Endodermal cell (in vitro differentiated cells): ENCODE results near the gene ELMOD1. TPM values are rescaled to one million over a fixed set of nuclear protein-coding genes. Genes with fewer than 3 reads are reported as not detected.

Experiments
- DNase-seq: peaks from one replicate; pipeline ENCODE4 v3.0.0-alpha.2; 2017
- H3K27ac ChIP-seq: 2 replicates; pipeline ENCODE4 v1.5.1; 2013; ENCODE audit warnings: mild to moderate bottlenecking, low read depth, low read length, moderate library complexity
- H3K27me3 ChIP-seq: 2 replicates; pipeline ENCODE4 v1.6.1; 2013; ENCODE audit warnings: mild to moderate bottlenecking, low read length, moderate library complexity; ENCODE audit not compliant: insufficient read depth, control insufficient read depth, poor library complexity, severe bottlenecking
- H3K36me3 ChIP-seq: 2 replicates; pipeline ENCODE4 v1.7.0; 2013; ENCODE audit warnings: mild to moderate bottlenecking, low read length, moderate library complexity; ENCODE audit not compliant: control insufficient read depth, insufficient read depth
- H3K4me1 ChIP-seq: one replicate; pipeline ENCODE4 v1.7.0; 2013; ENCODE audit warnings: low read length; ENCODE audit not compliant: control insufficient read depth, insufficient read depth
- H3K4me3 ChIP-seq: 2 replicates; pipeline ENCODE4 v1.5.1; 2013; ENCODE audit warnings: mild to moderate bottlenecking, low read length, moderate library complexity
- H3K9ac ChIP-seq: 2 replicates; pipeline ENCODE4 v1.6.1; 2013; ENCODE audit warnings: mild to moderate bottlenecking, low read length, moderate library complexity; ENCODE audit not compliant: poor library complexity, severe bottlenecking; ENCODE audit errors: extremely low read depth
- H3K9me3 ChIP-seq: 2 replicates; pipeline ENCODE4 v1.6.1; 2013; ENCODE audit warnings: mild to moderate bottlenecking, low read length, moderate library complexity; ENCODE audit not compliant: control insufficient read depth
- H3K27ac Mint-ChIP-seq: 2 replicates; pipeline ENCODE4 v1.8.0; 2020; ENCODE audit warnings: mixed read lengths
- H3K27me3 Mint-ChIP-seq: 2 replicates; pipeline ENCODE4 v1.8.0; 2021; ENCODE audit warnings: mild to moderate bottlenecking, mixed read lengths; ENCODE audit not compliant: insufficient read depth
- H3K36me3 Mint-ChIP-seq: 2 replicates; pipeline ENCODE4 v1.8.0; 2020; ENCODE audit warnings: low read depth, mixed read lengths
- H3K4me1 Mint-ChIP-seq: 2 replicates; pipeline ENCODE4 v1.8.0; 2020; ENCODE audit warnings: mixed read lengths
- H3K4me3 Mint-ChIP-seq: 2 replicates; pipeline ENCODE4 v1.8.0; 2020; ENCODE audit warnings: mild to moderate bottlenecking, moderate library complexity, mixed read lengths
- H3K9me3 Mint-ChIP-seq: 2 replicates; pipeline ENCODE4 v1.8.0; 2020; ENCODE audit warnings: mild to moderate bottlenecking, mixed read lengths
- WGBS, 2 experiments: methylation state at CpG; one replicate each; pipeline versions ENCODE4 v1.1.5 to v1.1.7; 2013; ENCODE audit warnings: missing lambda C conversion rate in 2 of 2, mixed read lengths in 1 of 2; ENCODE audit not compliant: insufficient coverage in 1 of 2, insufficient read length in 1 of 2; 5-methylcytosine and 5-hydroxymethylcytosine counted together
- total RNA-seq, 2 donors: library from RNA; stranded (reverse); fragmentation: NEBNext Ultra II Directional in 1 of 2; extraction: Animal tissue kit (Norgen Biotek cat#: 25700) in 1 of 2; gene quantifications; 2 replicates in 1 of 2; 3 replicates in 1 of 2; pipeline ENCODE4 v1.2.1, GENCODE V29; 2021
- TF ChIP-seq, protein P1 (sequence below): fragments of 200-600 bp; sonication (generic); conservative IDR thresholded peaks from 2 replicates; pipeline ENCODE4 v1.5.0; 2021; ENCODE audit warnings: antibody characterized with exemption, mild to moderate bottlenecking

ELMOD1 gene
- total RNA-seq, 2 donors from 2014 or later, result 0.46 to 0.60 TPM

DNA sequence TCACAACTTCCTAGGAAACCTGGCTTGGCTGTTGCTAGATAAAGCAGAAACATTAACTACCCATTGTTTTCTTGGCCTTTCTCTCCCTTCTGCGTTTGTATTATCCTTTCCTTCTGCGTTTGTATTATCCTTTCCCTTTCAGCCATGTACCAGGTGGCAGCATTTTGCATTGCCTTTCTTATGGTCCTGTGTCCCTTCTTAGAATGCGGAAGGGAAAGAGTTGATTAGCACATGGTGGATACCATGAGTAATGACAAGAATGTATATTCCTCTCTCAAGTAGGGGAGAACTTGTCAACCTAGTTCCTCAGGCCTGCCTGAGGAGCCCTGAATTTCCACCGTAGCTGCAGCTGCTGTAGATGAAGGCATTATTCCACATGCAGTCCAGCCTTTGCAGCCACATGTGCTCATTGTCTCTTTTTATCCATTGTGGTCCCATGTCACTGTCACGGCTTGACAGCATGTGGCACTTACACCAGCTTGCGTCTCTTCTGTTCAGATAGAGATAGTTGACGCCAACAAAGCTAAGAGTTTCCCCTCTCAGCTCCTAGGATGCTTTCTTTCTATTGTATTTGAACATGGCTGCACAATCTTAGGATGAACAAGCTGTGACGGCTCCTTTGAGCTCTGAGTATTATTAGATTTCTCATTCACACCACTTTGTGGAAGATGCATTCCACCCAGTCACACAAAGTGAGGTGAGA is 76.1 kb downstream of the ELMOD1 start:
- H3K4me1 Mint-ChIP-seq, result no peaks in the 10 kb centered on the region
- no peak overlapping the region for H3K4me3 Mint-ChIP-seq
- H3K9ac ChIP-seq, result no peak overlapping the region
- no peaks in the 10 kb centered on the region for H3K36me3 ChIP-seq
- H3K27me3 Mint-ChIP-seq, result no peaks in the 10 kb centered on the region
- TF ChIP-seq, protein P1, sequence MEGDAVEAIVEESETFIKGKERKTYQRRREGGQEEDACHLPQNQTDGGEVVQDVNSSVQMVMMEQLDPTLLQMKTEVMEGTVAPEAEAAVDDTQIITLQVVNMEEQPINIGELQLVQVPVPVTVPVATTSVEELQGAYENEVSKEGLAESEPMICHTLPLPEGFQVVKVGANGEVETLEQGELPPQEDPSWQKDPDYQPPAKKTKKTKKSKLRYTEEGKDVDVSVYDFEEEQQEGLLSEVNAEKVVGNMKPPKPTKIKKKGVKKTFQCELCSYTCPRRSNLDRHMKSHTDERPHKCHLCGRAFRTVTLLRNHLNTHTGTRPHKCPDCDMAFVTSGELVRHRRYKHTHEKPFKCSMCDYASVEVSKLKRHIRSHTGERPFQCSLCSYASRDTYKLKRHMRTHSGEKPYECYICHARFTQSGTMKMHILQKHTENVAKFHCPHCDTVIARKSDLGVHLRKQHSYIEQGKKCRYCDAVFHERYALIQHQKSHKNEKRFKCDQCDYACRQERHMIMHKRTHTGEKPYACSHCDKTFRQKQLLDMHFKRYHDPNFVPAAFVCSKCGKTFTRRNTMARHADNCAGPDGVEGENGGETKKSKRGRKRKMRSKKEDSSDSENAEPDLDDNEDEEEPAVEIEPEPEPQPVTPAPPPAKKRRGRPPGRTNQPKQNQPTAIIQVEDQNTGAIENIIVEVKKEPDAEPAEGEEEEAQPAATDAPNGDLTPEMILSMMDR, result no peak
- no peak overlapping the region for H3K27ac Mint-ChIP-seq
- H3K27ac ChIP-seq, result no peak overlapping the region
- H3K9me3 ChIP-seq, result no peaks in the 10 kb centered on the region
- 59 to 77% methylated on average over 5 to 8 of the region's 8 CpGs for WGBS, 2 experiments
- H3K36me3 Mint-ChIP-seq, result no peaks in the 10 kb centered on the region
- no peak overlapping the region for H3K4me3 ChIP-seq
- no peaks in the 10 kb centered on the region for H3K9me3 Mint-ChIP-seq
- no peaks in the 10 kb centered on the region for H3K4me1 ChIP-seq
- H3K27me3 ChIP-seq, result peaks cover 11% of the 10 kb centered on the region
- DNase-seq, result no peak

DNA sequence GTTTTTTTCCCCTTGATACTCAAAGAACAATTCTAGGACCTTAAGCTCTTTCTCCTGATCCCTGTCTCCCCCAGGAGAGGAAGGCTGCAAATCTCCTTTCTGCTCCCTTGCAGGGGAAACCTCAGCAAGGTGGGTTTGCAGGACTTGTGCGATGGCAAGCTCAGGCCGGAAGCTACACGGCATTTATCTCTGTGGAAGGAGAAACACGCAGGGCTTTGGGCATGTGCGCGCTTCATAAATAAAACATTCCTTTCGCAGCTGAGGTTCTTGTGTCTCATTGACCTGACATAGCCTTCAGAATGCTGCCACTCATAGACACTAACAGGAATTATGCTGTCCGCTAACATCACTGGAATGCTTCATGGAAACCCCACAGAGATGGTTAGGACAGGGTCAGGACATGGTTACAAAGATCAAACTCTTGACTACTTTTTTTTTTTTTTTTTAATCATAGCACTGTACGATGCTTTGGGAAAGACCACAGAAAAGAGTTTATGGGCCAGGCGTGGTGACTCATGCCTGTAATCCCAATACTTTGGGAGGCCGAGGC is 78.3 kb downstream of the ELMOD1 start:
- H3K27me3 ChIP-seq, result peaks cover 11% of the 10 kb centered on the region
- no peaks in the 10 kb centered on the region for H3K27me3 Mint-ChIP-seq
- H3K36me3 Mint-ChIP-seq, result no peaks in the 10 kb centered on the region
- H3K36me3 ChIP-seq, result no peaks in the 10 kb centered on the region
- H3K9me3 ChIP-seq, result no peaks in the 10 kb centered on the region
- H3K4me1 ChIP-seq, result no peaks in the 10 kb centered on the region
- no peak overlapping the region for H3K27ac Mint-ChIP-seq
- no peak overlapping the region for H3K4me3 ChIP-seq
- no peaks in the 10 kb centered on the region for H3K4me1 Mint-ChIP-seq
- TF ChIP-seq, protein P1, result no peak
- H3K4me3 Mint-ChIP-seq, result no peak overlapping the region
- no peak overlapping the region for H3K27ac ChIP-seq
- DNase-seq, result no peak
- H3K9ac ChIP-seq, result no peak overlapping the region
- no peaks in the 10 kb centered on the region for H3K9me3 Mint-ChIP-seq
- WGBS, 2 experiments, result 76 to 86% methylated on average over 11 of the region's 11 CpGs

DNA sequence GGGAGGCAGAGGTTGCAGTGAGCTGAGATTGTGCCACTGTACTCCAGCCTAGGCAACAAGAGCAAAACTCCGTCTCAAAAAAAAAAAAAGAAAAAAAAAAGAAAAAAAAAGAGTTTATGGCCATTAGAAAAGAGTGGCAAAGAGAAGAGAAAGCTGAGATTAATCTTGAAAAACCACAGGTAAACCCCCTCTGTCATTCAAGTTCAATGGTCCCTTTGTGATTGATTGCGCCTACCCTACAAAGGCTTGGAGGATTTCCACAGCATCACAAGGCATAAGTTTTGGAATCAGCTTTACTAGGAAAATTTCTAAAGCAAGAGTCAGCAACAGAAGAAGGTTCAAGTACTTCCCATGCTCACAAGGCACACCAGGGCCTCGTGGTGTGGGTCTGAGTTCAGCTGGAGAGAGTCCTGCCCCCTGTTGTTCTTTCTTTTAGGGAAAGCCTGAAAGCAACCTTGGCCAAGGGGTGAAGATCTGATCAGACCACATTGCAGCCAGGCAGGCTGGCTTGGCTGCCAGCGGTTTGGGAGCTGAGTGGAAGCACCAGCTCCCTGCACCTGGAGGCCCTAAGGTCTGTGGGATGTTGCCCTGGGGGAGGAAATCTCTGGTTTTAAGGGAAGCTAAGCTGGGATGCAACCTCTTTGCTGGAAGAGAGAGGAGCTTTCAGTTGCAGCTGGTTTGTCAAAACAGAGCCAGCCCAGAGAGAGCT is 79.1 kb downstream of the ELMOD1 start:
- Mint-ChIP-seq H3K27ac (no peak overlapping the region), H3K4me3 (no peak overlapping the region), H3K9me3 (no peaks in the 10 kb centered on the region), H3K36me3 (no peaks in the 10 kb centered on the region), H3K27me3 (no peaks in the 10 kb centered on the region), H3K4me1 (no peaks in the 10 kb centered on the region)
- Histone ChIP-seq H3K4me1 (no peaks in the 10 kb centered on the region), H3K9me3 (no peaks in the 10 kb centered on the region), H3K36me3 (no peaks in the 10 kb centered on the region), H3K4me3 (no peak overlapping the region), H3K27ac (no peak overlapping the region), H3K27me3 (peaks cover 11% of the 10 kb centered on the region), H3K9ac (no peak overlapping the region)
- TF ChIP-seq, protein P1, result no peak
- DNase-seq, result peak; percentile 53
- WGBS, 2 experiments, result 77 to 80% methylated on average over 2 to 3 of the region's 4 CpGs
